Muscle of back (tissue), 11 donors: ENCODE data around the gene ABCC3. TPM values are rescaled to one million over a fixed set of nuclear protein-coding genes. Genes with fewer than 3 reads are reported as not detected.
"Not testable (repeated sequence)": the region's sequence is repeated elsewhere in the genome, so short reads cannot be mapped to it uniquely, and the experiment has no call there.

Source experiments
- DNase-seq, 3 donors: peaks; one replicate each; pipeline versions ENCODE4 v3.0.0 to v3.0.0-alpha.2; 2013
- polyA plus RNA-seq, 10 donors: library from polyadenylated mRNA; unstranded; fragments of 120-200 nt; gene quantifications; one replicate each; pipeline ENCODE4 v1.2.1, GENCODE V29; 2013; ENCODE audit not compliant: insufficient read length in 10 of 10

Gene ABCC3
- polyA plus RNA-seq, 10 donors: 0.12 to 1.7 (median 0.67) TPM

DNA sequence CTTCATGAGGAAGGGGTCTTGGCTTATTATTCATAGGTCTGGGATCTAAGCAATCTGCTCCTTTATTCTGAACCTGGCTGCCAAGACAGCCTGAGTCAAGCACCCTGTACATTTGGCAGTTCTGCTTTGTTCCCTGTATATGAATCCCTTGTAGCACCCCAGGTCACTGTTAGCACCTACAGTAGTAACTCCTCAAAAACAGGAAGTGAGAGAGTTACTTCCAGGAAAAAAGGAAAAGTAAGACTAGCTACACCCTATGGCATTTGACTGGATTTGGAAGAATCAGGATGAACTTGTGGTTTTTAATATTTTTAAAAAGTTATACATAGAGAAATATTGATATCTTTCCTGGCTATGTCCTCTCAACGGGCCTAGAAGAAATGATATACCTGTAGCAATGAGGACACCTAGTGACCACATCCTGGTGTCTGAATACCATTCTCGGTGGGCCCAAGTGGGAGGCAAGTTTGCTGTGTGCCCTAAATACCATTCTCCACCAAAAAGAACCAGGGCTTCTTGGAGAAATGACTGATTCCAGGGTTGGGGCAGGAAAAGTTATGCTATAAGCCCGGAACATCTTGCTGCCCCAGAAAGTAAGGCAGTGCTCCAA lies 63.1 kb downstream of the ABCC3 start:
- DNase-seq: no peak

DNA sequence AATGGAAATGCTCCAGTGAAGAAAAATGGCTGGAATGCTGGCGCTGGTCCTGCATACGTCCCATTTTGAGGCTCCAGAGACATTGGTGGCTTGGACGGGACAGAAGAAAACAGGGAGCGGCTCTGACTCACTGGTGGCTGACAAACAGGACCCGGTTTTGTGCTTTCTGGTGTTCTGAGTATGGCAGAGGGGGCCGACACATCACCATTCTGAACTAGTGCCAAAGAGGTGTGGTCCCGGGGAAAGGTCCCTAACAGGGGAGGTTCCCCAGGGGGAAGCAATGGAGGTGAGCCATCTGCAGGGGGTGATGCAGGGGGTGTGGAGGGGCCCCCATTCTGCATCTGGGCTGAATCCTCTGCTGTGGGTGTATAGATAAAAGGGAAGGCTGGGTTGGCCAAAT lies 64.7 kb downstream of the ABCC3 start:
- no peak for DNase-seq

DNA sequence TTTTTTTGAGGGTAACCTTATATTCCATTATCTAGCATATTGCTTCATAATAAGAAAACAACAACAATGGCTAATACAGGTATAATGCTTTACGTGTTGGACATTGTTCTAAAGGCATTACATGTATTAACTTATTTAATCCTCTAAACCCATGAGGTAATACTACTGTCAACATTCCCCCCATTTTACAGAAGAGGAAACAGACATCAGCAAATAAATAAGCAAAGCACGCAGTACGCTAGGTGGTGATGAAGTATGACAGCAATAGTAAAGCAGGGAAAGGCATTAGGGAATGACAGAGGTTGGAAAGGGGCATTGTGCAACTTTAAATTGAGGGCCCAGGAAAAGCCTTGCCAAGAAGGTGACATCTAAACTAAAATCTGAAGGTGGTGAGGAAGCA lies 68.5 kb downstream of the ABCC3 start:
- no peak for DNase-seq

DNA sequence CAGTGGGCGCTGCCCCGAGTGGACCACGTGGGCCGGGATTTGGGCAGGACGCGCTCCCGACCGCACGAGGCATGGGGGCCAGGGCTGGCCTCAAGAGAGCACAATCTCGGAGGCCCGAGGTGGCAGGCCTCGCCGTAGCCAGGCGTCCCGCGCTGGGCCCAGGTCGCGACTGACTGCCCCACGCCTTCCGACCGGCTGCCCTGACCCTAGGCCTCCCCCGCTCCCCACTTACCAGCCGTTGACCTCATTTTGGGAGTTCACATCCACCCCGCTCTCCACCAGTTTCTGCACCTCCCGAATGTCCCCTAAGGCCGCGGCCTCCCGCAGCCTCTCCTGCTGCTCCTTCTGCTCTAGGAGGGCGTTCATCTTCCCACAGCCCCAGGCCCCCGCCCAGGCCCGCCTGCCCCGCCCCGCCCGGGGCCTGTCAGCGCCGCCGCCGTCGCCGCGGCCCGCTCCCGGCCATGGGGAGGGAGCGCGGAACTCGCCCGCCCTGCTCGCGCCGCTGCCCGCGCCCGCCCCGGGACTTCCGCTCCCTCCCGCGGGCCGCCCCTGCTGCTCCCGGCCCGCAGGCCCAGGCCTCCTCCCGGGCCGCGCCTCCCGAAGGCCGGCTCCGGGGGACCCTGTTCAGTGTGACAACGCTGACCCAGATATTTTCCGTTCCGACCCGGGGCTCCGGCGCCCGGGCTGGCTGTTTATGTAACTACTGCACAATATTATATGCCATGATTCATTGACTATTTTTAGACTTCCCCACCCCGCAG lies 72.8 kb downstream of the ABCC3 start, which contains the start of gene ANKRD40:
Gene ANKRD40 (minus strand): TSS at position 626 of the 761 bp plus-strand sequence. CDS start 260 bp downstream, at position 366.
- DNase-seq: peak; percentile 95 to 97 (median 95)

DNA sequence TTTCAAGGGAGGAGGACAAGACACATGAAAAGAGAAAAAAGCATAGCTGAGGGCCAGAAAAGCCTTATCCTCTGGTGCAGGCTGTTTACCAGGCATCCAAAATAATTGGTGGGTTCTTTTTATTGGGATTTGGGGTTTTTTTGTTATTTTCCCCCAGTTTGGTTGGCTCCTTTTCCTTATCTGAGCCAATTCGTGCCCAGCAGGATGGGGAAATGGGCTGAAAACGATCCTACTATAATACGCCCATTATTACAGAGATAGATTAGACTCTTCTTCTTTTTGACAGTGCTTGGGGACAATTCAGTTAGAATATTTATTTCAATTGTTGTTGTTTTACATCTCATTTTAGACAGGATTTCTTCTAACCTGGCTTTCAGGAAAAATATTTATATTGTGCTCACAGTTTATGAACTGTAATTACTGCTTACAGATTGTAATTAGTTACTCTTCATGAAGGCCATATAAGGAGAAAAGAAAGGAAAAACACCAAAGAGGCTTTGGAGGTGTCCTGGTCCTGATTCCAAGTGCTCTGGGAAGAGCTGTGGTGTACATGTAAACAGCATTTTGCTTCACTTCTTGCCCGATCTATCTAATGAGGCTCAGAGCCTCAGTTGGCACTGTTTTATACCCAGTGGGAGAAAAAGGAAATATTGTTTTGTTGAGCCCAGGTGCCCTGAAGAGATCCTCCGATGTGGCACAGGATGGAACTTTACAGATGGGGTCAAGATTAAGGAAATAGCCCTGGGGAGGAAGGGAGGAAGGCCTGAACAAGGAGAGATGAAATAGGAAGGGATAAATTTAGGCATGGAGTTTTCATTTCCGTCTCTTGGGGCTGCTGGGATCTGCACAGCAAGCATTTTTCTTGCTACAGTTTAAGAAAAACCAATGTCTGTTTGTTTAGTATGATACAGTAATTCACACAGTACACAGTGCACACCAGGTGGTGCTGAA lies 73.6 kb downstream of the ABCC3 start:
- peak; percentile 40 to 82 (median 48) for DNase-seq

DNA sequence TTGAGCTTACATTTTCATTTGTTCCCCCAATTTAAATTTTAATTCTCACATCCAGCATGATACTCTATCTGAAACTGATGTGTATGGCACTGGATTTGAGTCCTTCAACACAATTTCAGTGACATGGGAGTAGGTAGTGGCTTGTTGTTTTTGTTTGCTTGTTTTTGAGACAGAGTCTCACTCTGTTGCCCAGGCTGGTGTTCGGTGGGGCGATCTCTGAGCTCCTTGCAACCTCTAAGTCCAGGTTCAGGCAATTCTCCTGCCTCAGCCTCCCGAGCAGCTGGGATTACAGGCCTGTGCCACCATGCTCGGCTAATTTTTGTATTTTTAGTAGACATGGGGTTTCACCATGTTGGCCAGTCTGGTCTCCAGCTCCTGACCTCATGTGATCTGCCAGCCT lies 74.4 kb downstream of the ABCC3 start:
- not testable (repeated sequence) for DNase-seq

DNA sequence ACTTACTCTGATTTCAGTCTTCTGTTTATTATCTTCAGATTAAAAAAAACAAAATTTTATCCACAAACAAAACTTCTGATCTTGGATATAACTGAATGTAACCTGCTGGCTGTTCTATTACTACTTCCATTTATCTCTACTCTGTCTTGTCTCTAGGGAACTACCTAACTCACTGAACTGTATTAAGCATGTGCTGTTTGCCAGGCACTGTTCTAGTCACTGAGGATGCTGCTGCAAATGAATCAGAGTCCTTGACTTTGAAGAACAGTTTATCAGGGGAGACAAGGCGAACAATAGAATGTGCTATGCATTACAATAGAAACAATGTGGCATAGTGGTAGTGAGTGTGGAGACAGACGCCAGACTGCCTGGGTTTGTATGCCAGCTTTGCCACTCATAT lies 75.3 kb downstream of the ABCC3 start:
- no peak for DNase-seq

DNA sequence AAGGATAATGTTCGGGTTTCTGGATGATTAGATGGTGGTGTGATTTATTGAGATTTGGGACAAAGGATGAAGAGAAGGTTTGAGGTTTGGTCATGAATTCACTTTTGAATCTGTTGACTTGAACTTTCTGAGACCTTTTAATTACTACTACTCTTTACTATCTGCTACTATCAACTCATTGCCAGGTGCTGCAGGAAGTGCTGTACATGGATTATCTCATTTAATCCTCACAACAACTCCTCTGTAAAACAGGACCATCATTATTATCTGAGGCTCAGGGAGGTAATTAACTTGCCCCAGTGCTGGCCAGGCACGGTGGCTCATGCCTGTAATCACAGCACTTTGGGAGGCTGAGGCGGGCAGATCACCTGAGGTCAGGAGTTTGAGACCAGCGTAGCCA lies 76.0 kb downstream of the ABCC3 start:
- DNase-seq: no peak

DNA sequence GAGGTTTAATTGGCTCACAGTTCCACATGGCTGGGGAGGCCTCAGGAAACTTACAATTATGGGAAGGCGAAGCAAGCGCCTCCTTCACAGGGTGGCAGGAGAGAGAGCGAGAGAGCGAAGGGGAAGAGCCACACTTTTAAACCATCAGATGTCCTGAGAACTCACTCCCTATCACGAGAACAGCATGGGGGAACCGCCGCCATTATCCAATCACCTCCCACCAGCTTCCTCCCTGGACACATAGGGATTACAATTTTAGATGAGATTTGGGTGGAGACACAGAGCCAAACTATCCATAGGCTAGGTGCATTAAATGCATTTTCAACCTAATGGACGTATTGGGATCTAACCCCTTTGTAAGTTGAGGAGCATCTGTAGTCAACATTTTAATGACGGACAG lies 78.0 kb downstream of the ABCC3 start:
- DNase-seq: no peak

DNA sequence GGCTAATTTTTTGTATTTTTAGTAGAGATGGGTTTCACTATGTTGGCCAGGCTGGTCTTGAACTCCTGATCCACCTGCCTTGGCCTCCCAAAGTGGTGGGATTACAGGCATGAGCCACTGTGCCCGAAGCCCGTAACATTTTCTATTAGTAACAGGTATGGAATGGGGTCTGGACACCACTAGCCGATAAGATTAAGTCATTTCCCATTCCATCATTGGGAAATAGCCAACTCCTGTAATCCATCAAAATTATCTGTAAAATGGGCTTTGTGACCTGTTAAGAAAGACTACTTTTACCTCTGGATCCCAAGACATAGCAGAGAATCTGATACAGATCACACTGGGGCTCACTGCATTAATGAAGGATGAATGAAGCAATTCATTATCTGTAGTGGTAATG lies 80.8 kb downstream of the ABCC3 start:
- DNase-seq: no peak

DNA sequence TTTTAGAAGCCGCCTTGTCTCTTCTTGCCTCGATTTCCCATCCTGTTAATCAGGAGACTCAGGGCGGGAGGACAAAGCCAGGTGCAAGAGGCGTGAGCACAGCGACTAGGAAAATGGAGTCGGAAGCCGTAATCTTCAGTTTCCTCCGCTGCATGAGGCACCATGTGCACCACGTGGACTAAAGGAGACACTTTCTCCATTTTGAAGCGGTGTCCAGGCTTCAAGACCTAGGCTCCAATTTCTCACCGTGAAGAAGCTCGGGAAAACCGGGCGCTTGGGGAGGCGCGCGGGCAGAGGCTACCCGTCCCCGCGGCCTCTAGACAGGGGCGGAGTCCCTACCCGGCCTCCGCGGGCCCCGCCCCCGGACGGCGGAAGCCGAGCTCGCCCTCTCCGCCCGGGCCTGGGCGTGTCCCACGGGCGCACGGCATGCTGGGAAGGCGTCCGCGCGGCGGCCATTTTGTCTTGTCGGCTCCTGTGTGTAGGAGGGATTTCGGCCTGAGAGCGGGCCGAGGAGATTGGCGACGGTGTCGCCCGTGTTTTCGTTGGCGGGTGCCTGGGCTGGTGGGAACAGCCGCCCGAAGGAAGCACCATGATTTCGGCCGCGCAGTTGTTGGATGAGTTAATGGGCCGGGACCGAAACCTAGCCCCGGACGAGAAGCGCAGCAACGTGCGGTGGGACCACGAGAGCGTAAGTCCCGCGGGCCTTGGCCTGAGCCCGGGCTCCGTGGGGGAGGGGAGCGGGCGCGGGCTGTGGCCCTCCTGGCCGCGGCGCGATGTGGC lies 84.7 kb downstream of the ABCC3 start, which contains the start of gene LUC7L3:
Gene LUC7L3 (plus strand): TSS at position 460 of the 780 bp plus-strand sequence. CDS start 130 bp downstream, at position 590.
- peak; percentile 96 to 99 (median 96) for DNase-seq

DNA sequence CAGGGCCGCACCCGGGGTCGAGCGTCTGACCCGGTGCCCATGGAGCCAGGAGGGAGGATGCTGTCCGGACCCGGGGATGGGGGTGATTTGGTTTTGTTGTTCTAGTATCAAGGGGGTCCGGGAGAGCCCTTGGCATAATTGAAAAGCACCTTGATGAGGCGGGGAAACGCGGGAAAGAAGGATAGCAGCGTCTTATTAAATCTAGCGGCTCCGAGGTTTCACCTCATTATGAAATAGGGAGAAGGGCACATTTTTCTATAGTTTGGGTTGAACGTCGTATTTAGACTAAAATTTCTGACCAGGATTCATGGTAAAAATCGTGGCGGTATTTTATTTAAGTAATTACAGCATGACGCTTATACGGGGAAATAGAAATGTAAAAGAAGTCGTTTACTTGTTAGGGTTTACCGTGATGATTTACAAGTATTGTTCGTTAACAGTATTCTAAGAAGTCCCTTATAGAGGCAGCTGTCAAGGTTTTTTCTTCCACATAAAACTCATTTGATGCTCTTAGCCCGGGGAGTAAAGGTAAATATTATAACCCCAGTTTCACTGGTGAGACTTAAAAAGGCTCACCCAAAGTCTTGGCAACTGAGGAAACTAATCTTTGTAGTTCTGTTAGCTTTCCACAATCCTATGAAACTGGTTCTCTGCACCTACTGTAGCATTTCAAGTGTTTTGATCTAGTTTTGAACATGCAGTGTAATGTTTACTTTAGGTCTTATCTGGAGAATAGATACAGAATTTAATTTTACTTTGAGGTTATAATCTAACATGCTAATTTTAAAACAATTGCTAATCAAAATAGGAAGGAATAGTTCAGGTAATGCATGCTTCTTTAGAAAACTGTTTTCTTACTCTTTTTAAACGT lies 85.5 kb downstream of the ABCC3 start:
- DNase-seq: peak in 1 of 3 donors; percentile 8

DNA sequence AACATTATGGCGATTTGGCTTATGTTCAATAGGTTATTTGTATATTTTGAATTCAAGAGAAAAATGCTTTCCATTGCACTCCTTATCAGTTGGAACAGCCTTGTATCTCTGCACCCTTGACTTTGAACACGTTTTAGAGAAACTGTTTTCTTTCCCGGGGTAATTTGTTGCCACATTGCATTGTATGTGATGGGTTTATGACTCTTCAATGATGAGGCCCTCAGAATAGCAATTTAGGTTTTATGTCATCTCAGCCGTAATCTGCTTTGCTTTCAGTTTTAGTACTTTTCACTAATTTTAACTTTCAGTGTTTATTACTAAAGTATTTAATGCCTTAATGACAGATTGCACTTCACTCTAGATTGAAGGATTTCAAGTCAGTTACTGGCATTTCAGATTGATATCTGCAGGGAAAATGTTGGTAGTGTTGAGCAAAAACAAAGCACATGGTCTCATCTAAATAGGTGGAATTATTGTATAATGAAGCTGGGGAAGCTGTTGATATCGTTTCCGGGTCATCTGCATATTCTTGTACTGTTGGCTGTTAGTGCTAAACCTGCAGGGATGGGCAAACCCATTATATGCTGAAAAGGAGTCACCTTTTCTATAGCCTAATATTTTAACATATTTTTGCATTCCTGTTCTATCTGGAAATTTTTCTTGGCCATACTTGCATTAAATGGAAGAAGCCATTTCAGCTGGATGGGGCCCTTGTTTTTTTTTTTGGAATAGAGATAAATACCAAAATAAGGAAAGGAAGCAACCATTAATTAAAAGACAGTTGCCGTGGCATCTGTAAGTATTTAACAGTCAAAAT lies 86.7 kb downstream of the ABCC3 start:
- DNase-seq: peak in 1 of 3 donors; percentile 39

DNA sequence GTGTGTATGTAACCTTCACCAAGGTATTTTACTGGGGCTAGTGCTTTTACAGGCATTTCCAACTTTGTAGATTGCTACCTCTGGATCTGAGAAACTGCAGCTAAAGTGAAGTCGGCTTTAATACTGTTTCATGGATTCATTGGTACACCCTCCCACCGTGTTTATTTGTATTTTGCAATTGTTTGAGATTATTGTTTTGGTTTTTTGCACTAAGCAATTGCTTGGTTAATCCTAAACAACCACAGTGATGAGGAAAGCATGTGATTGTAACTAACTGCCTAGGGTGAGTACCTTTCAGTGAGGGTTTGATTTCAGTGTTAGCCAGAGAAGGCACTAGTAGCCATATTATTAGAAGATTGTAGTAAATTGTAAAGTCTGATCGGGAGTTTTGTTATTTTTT lies 88.1 kb downstream of the ABCC3 start:
- no peak for DNase-seq

DNA sequence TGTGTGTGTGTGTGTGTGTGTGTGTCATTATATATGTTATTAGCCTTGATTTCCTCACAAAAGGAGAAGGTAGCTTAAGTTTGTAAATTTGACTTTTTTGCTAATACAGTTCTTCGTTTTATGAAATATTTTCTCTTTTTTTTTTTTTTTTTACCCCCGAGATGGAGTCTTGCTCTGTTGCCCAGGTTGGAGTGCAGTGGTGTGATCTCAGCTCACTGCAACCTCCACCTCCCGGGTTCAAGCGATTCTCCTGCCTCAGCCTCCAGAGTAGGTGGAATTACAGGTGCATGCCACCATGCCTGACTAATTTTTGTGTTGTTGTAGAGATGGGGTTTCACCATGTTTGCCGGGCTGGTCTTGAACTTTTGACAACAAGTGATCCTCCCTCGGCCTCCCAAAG lies 89.9 kb downstream of the ABCC3 start:
- not testable (repeated sequence) for DNase-seq

DNA sequence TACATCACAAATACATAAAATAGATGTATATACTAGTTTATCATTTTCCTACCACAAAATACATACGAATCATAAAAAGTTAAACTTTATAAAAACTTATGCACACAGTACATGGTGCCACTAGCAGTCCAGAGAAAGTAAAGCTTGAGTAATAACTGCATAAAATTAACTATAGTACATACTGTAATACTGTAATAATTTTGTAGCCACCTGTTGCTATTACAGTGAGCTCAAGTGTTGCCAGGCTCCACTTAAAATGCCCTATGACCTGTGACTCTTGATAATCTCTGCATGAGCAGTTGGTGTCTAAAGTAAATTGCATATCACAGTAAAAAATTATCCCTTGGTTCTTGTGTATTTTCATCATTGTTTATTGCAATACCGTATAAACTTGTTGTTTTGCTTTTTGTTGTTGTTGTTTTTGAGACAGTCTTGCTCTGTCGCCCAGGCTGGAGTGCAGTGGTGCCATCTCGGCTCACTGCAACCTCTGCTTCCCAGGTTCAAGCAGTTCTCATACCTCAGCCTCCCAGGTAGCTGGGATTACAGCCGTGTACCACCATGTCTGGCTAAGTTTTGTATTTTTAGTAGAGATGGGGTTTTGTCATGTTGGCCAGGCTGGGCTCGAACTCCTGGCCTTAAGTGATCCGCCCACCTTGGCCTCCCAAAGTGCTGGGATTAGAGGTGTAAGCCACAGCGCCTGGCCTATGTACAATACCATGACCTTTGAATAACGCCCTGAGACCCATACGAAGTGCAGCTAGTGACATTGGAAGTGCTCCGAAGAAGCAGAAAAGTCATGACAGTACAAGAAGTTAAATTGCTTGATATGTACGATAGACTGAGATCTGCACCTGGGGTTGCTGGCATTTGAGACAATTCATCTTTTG lies 91.3 kb downstream of the ABCC3 start:
- DNase-seq: no peak

DNA sequence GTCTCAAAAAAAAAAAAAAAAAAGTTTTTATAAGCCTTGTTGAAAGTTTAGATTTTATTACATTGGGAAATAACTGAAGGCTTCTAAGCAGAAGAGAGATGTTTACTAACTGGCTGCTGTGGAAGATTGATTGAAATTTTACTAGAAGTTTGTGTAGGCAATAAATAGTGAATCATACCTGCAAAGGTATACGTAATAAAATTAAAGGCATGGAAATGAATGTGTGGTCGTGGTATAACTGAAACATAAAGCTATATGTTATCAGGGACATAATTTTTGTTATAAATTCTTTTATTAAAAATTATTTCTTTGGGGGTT lies 93.4 kb downstream of the ABCC3 start:
- no peak for DNase-seq
